ENCODE data around the gene TMEM273. TPM values are rescaled to one million over a fixed set of nuclear protein-coding genes. Genes with fewer than 3 reads are reported as not detected.

TMEM273 gene
- total RNA-seq, 1 donor from 2014 or later, result 39.4 TPM

DNA sequence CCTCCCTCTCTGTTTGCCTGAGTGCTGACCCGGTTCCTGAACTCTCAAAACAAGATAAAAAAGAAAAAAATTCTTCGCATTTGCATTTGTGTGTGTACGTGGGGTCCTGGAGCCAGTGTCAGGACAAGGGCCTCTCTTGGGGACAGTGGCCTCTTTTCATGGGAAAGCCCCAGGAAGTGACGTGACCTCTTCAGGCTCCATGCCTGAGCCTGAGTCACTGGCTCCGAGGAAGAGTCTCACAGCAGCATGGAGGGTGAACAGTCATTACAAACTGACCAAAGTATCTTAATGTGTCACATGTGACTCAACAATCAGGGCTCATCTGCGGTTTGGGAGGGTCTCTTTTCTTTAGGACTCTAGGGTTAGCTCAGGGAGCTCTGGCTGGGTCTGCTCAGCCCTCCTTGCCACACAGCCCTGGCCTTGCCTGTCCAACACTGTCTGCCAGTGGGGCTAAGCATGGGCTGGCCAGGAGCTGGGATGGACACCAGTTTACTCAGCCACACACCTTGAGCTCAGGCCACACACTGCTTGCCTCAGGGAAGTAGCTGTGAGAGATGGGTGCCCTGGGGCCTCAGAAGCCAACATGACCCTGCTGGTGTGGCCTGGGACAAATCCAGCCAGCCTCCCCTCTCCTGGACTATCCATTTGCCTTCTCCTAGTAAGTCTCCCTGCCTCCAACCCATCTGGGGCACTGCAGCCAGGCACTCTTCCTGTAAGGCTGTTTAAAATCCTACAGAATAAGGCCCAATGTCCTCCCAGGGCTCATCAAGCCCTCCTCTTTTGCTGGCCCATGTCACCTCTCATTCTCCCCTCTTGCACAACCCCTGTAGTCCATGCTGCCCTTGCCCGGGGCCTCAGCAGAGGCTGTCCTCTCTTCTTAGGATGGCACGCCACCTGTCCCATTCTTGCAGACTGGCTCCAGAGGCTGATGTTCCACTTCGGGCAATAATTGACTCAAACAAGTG lies 10.5 kb downstream of the TMEM273 start:
- intact Hi-C loops (cut with micrococcal nuclease), result no loop called here

DNA sequence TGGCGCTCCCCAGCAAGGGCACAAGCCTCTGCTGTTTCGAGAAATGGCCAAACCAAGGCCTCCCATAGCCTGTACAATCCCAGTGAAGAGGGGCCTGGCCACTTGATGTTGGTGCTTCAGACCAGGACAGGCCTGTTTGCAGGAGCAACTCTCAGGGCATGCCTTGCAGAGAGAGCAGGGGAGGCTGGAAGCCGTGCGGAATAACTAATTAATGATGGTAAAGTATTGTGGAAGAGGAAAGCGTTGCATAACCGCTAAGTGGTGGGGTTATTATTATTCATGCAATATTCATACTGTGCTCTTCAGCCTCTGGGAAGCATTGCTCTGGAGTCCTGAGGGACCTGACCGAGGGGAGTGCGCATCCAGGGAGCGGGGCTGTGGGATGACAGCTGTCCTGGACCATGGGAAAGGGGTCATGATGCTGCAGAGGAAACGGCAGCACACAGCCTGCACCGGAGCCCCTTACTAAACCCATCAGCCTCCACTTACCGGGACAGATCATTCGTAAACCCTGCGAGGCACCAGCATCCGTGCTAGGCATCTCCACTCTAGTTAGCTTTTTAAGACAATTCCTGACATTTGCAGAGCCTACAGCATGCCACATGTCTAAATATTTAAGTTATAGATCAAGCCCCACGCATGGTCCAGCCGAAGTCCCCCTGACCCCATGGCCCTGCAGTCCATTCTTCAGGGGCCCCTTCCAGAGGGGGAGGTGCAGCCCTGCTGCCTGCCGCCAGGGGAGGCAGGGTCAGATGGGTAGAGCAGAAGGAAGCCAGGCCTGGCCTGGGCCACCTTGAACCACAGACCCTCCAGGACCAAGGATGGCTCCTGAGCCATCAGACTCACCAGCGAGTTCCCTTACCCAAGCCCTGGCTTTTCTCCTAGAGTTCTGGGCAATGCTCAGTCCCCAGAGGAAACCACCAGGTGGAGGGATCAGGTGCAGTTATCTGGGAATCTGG lies 11.6 kb downstream of the TMEM273 start:
- intact Hi-C loops (cut with micrococcal nuclease), result no loop called here

DNA sequence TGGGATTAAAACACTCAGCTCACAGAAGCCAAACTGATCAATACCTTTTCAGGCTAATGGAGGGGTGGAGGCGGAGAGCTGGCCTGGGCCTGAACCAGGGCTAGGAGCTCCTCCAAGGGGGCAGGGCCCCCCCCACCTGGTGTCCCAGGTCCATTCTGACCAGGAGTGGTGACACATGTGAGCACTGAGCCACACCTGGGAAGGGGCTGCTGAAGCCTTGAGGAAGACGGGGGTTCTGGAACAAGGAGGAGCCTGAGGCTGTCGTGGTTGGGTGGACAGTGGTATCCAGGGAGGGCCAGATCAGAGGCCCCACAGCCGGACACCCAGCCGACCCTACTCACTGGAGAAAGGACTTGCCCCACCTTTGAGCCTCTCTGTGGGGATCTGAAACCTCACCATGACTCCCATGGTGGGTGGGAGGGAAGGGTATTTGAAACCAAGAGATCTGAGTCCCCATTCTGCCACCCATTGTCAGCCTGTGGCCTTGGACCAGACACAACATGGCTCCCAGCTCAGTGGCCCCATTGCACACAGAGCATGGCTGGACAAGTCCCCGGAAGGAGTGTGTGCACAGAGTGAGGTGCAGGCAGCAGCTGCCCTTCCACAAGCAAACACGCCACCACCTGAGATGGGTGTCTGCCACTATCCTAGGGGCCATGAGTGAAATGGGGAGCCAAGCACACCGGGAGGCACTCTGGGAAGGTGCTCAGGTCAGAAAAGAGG lies 12.4 kb downstream of the TMEM273 start:
- intact Hi-C loops (cut with micrococcal nuclease), result no loop called here

DNA sequence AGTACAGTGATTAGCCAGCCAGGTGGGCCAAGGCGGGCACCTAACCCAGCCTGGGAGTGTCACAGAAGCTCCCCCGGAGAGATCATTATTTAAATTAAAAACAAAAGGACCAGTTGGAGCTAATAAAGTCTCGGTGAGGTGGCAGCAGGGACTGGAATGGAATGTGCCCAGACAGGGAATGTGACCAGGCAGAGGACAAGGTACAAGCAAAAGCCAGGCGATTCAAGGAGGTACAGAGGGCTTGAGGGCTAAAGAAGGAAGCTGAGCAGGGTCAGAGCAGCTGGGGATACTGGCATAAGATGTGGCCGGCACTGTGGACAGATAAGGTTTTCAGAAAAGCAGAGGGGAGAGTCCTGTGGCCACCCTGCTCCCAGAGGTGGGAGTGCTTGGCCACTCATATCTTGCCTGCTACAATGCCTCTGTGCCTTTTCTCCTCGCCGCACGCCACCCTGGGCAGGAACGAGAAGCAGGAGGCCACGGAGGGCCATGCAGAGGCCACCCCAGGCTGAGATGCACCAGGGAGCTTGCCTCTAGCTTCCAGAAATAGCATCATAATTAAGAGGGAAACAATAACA lies 13.2 kb downstream of the TMEM273 start:
- intact Hi-C loops (cut with micrococcal nuclease), result no loop called here

DNA sequence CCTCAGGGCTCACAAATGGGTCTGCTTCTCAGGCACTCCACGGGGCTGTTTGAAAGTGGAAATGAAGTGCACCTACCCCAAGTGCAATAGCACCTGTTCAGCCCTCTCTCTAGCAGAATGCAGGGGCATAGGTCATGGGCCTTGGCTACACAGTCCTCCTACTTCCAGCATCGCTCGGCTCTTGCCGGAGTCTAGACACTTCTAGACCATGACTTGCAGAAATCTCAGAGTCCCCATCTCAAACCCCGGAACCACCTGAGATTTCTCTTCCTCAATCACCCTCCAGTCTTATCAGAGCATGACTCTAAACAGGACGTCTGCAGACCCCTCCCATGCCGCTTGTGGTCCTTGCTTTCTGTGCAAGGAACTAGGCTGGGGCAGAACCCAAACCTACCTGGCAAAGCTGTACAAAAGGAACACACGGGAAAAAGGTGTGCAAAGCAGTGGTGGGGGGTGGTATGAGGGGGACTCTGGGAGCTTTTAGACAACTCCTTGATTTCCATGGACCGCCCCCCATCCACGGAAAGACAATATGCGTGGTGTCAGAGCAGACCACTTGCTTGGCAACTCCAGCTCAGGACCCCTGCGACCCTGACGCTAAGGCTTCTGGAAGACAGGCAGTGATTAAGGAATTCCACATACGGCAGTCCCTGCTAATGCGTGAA lies 13.8 kb downstream of the TMEM273 start:
- intact Hi-C loops (cut with micrococcal nuclease), result no loop called here

DNA sequence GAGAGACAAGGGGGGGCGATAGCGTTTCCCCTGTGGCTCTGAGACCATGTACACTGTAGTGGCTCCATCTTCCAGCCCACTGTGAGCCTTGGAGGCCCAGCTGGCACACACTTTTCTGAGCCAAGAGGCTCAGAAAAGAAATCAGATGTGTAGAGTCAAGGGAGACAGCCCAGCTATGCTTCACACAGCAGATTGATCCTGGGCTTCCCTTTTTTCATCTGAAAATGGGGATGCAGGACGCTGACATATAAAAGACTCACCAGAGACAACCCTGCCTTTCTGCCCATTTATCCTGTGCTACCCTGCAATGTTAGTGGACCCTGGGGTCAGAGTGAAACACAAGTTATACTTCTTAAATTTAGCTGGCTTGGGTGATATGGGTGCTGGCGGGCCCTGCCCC lies 14.3 kb downstream of the TMEM273 start:
- intact Hi-C loops (cut with micrococcal nuclease), result no loop called here

DNA sequence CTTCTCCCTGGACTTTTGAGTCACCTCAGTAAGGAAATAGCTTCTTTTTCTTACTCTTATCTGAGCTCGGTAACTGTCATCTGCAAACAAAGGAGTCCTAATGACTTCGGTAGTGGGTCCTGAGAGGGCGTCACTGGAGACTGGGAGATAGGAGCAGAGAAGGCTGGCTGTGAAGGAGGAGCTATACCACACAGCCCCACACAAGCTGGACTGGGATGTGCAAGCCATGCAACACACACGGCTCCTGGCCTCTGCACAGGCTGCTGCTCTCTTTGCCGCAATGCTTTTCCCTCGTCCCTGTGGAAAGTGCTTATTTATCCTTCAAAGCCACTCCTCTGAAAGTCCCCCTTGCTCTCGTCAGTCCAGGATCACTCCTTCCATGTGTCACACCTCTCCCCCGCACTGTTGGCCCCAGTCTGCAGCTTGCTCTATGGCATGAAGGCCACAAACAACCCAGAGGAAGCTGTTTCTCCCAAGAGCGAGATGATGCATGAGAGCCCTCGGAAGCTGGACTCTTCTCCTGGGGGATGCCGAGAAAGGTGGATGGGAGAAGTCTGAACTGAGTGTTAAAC lies 14.9 kb downstream of the TMEM273 start:
- intact Hi-C loops (cut with micrococcal nuclease), result no loop called here

DNA sequence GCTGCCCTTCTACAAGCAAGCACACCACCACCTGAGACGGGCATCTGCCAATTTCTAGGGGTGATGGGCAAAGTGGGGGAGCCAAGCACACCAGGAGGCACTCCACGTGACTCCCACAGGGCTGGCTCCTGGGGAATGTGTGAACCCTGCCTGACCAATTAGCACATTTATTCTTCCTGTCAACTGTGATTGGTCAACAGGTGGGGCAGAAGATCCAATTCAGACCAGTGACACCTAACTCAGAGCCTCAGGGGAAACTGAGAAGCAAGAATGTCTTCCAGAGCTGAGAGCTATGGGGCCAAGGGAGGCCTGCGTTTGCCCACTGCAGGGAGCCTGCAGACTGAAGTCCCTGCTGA lies 15.4 kb downstream of the TMEM273 start:
- intact Hi-C loops (cut with micrococcal nuclease), result no loop called here

DNA sequence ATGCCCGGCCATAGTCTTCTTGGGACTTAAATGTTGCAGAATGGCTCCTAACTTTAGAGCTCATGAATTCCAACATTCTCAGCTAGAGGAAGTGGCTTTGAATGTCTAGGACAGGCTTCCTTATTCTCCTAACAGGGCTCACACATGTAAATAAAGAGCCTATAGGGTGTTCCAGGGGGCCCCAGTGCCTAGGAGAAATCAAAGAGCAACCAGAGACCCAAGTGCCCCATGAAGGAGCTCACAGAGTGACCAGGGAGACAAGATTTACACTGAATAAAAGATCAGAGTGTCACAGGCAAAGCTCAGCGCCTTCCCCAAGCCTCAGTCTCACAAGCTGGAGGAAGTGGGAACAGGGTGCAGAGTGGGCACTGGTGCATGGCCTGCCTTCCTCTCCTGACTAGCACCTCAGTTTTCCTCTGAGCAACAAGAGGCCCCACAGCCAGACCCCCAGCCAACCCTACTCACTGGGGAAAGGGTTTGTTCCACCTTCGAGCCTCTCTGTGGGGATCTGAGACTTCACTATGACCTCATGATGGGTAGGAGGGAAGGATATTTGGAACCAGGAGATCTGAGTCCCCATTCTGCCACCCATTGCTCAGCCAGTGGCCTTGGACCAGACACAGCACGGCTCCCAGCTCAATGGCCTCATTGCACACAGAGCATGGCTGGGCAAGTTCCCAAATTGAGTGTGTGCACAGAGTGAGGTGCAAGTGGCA lies 16.0 kb downstream of the TMEM273 start:
- intact Hi-C loops (cut with micrococcal nuclease), result no loop called here

DNA sequence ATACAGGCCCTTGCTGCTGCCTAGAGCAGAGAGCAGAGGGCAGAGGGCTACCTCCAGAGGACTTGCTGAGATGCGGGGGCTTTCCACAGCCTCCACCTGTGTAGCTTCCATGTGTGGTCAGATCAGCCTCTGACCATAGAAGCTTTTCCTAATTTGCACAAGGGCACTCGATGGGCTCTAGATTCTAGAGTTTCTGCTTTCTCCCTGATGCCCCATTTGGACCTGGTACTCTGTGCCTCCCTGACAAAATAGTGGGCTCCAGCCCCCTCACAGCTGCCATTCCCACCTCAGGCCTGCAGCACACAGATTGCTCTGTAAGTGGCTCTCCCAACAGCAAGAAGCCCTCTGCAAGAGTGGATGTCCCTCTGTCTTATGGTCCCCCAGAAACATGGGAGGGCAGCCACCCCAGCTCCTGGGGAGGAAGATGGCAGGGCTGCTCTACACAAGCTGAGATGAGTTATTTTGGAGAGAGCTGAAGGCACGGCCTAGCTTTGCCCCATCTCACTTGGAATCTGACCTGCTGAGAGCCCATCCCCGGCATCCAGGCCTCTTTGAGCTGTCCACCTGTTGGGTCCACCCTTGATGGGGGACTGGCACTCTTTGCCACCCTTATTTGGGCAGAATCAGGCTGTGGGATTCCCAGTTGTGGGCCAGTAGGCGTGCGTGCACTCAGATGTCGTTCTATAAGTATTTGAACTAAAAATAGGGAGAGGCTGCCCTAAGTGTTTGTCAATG lies 16.7 kb downstream of the TMEM273 start:
- intact Hi-C loops (cut with micrococcal nuclease), result no loop called here

DNA sequence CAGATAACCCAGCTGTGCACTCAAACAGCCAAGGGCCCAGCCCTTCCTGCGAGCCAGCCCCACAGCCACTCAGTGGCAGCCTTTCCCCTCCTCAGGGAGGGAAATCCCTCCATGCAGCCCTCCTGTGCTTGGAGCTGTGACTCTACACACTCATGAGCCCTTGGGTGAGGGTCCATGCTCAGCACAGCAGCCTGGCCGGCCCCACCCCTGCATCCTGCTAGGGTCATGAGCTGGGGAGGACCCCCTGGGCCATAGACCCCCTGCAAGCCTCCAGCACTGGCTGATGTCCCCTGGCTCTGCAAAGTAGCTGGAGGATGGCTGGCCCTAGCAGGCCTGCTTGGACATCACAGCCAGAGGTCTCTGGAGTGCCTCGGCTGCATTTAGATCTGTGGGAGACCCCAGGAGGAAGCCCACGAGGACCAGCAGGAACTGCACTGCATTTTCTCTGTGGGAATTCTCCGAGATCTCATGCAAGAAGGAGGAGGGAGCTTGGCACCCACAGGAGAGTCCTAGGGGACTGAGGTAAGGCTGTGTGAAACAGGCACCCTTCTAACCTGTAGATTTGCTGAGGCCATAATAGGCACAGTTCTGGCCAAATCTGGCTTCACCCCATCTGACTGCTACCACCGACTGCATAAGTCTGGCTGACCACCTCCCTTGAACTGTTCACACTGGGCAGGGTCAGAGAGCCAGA lies 17.4 kb downstream of the TMEM273 start:
- intact Hi-C loops (cut with micrococcal nuclease), result no loop called here

DNA sequence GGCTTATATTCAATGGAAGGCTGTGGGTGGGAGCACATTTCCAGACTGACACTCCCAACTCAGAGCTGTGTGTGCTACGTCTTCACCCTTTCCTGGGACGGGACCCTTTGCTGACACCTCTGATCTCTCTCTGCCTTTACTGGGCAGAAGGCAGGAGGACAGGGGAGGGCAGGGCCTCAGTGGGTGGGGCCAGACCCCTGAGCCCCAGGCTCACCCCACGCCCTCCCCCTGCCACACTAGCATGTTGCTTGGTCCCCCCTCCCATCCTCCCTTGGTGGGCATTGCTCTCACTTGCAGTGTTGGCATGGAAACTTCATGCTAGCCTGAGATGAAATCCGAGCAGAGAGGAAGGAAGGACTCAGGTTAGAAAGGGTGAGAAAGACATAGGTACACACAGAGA lies 18.4 kb downstream of the TMEM273 start:
- intact Hi-C loops (cut with micrococcal nuclease), result no loop called here

DNA sequence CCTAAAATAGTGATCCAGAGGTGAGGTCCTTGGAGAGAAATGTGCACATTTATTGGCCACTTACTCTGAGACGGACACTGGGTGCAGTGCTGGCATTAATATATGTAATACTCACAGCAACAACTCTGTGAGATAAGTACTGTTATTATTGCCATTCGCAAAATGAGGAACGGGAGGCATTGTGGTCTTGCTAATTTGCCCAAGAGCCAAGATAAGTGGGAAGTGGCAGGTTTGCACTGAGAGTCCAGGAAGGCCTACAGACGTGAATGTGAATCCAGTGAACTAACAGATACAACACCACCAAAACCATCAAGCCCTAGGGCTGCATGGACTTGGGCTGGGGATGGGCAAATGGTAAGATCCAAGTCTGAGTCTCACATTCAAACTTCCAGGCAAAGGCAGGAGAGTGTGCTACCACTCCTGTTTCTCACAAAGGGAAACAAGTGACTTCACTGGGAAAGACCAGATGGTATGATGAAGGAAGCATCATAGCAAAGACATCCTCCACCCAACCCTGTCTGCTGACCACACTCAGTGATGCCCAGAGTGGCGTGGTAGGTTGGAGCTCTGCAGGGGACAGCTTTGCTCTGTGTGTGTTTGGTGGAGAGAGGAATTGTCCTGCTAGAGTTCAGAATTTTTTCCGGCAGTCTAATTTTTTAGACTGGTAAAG lies 19.2 kb downstream of the TMEM273 start:
- intact Hi-C loops (cut with micrococcal nuclease), result no loop called here

DNA sequence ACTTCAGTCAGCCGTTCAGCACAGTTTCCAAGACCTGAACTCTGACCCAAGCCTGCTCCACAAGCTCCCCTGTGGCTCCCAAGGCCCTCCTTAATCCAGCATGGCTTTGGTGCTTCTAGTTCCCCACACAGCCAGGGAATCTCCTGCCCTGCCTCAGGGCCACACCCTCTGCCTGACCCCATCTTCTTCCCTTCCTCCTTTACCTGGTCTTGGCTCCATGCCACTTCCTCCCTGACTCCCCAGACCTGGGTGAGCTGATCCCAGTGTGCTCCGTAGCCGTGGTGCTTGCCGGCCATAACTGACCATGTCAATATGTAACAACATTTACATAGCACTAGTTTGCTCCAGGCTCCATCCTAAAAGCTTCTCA lies 20.0 kb downstream of the TMEM273 start:
- intact Hi-C loops (cut with micrococcal nuclease), result no loop called here

DNA sequence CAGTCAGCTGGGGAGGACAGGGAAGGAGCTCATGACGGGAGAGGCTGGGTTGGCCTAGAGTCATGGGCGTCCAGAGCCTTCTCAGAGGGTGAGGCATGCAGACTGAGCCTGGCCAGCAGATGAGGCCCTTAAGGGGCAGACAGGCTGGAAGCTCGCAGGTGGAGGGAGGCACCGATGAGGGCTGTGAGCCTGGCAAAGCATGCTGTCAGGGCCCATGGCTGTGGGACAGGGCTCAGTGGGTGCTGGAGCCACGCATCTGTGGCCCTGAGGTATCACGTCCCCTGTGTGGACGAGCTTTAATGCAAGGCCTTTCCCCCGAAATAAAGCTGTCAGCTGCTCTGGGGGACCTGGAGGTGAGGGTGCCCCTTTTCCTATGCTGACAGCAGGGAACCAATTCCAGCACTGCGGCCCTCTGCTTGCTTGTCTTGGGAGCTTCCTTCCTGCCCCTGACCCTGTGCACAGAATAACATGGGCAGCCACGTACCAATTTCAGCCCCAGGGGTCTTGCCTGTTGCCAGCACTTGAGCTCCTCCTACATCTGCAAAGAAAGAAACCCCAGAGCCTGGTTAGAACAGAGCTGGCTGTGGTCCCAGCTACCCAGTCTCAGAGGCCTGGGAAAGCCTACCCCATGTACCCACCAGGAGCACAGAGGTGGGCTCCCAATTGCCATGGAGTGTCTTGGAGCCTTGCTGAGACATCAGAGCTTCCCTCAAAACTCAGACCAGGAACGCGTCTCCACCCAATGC lies 20.6 kb downstream of the TMEM273 start:
- intact Hi-C loops (cut with micrococcal nuclease), result no loop called here

DNA sequence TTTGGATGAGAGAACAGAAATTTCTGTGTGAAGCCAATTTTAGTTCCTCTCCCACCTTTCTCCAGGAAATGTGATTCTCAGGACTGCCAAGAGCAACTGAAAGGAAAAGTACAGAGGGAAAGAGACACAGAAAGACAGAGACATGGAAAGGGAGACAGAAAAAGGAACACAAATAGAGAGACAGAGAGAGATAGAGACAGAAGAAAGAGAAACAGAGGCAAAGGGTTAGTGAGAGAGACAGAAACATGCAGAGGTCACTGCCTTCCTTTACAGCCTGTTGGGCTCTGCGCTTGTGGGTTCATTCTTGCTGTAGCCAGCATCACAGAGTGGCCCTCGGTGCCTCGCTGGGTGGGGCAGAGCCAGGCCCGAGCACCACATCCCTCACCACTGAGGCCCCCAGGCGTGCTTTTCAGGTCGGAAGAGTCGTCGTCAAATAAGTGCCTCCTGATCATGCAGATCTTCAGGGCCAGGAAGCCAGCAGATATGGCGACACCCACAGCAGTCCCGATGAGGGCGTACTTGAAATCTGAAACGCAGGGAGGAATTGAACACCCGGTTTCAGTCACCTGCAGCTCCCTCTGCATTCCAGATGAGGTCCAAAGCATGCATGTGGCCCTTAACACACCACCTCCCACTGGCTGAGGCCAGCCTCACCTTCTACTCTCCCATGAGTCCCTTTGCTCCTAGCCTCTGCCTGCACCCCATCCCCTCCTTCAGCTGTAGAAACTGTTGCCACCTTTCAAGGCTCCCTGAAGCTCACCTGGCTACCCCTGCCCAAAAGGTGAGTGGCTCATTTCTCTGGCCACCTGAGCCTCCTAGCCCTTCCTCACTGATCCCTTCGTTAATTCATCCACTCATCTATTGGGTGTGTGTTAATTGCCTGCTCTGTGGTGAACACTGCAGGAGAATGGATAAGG lies 21.4 kb downstream of the TMEM273 start:
- intact Hi-C loops (cut with micrococcal nuclease), result no loop called here
